HCT116 (cell line): ENCODE data around the gene ARL5A. TPM values are rescaled to one million over a fixed set of nuclear protein-coding genes. Genes with fewer than 3 reads are reported as not detected.

Source experiments
- ATAC-seq: fragments of 200-7000 bp; cut with Tn5 transposase; 2 replicates; pipeline ENCODE4 v1.9.1; 2020; ENCODE audit warnings: mild to moderate bottlenecking, moderate library complexity
- BruUV-seq: library from RNA; stranded (reverse); fragments of 400-500 nt; replicated peaks from 2 replicates; lab custom pipeline; 2021; lab: Mats Ljungman, UMichigan
- CTCF ChIA-PET: fragments of 300-600 bp; sonication (Branson Sonifier 250); formaldehyde crosslinking; loops from one replicate; lab custom pipeline; 2021; ENCODE audit warnings: antibody characterized with exemption; lab: Charles Lee
- POLR2A ChIA-PET: fragments of 300-600, 350-600 bp; sonication (Branson Sonifier 250); formaldehyde crosslinking; loops from one replicate; lab custom pipeline; 2021; ENCODE audit warnings: antibody characterized with exemption; lab: Charles Lee
- RAD21 ChIA-PET, 2 experiments: fragments of 300-600 bp; sonication (Branson Sonifier 250); formaldehyde crosslinking; loops; one replicate each; lab custom pipeline; 2023; ENCODE audit warnings: low total read pairs in 2 of 2; ENCODE audit not compliant: uncharacterized antibody in 2 of 2, unreplicated experiment in 2 of 2, low non-redundant PET in 1 of 2; lab: Charles Lee
- DNase-seq: peaks from one replicate; pipeline ENCODE4 v3.0.0-alpha.2; 2010; ENCODE audit warnings: low read depth, low spot score
- H2AFZ ChIP-seq: fragments of 200-600 bp; shearing (Covaris generic), sonication (generic); 2 replicates; pipeline ENCODE4 v1.6.1; 2017; ENCODE audit warnings: low read depth, mixed run types, mixed read lengths, antibody characterized with exemption, low read length; ENCODE audit not compliant: poor library complexity, severe bottlenecking
- H3K27ac ChIP-seq: 2 replicates; pipeline ENCODE4 v1.5.1; 2012; ENCODE audit warnings: low read depth, low read length
- H3K27me3 ChIP-seq: fragments of 200-600 bp; sonication (generic); 2 replicates; pipeline ENCODE4 v1.6.1; 2016; ENCODE audit warnings: mixed run types, low read length, mixed read lengths; ENCODE audit not compliant: insufficient read depth
- H3K36me3 ChIP-seq, 2 experiments: fragments of 200-500 bp in 1 of 2; fragments of 200-600 bp in 1 of 2; sonication (Bioruptor generic) in 1 of 2; sonication (generic) in 1 of 2; 2 replicates each; pipeline versions ENCODE4 v1.5.1 to v1.6.1; 2014 to 2016; ENCODE audit warnings: low read length in 2 of 2, inconsistent platforms in 1 of 2, mixed read lengths in 1 of 2, mixed run types in 1 of 2; ENCODE audit not compliant: insufficient read depth in 2 of 2, control insufficient read depth in 1 of 2
- H3K4me1 ChIP-seq, 2 experiments: fragments of 200-600 bp in 1 of 2; sonication (generic) in 1 of 2; 2 replicates each; pipeline versions ENCODE4 v1.5.1 to v1.6.1; 2012 to 2017; ENCODE audit warnings: low read length in 2 of 2, inconsistent platforms in 1 of 2, mild to moderate bottlenecking in 1 of 2, mixed read lengths in 1 of 2, mixed run types in 1 of 2, moderate library complexity in 1 of 2; ENCODE audit not compliant: insufficient read depth in 2 of 2, control insufficient read depth in 1 of 2
- H3K4me2 ChIP-seq: fragments of 200-600 bp; sonication (generic); 2 replicates; pipeline ENCODE4 v1.6.1; 2017; ENCODE audit warnings: mixed run types, low read length, mixed read lengths
- H3K4me3 ChIP-seq, 2 experiments: fragments of 200-600 bp in 1 of 2; sonication (generic) in 1 of 2; replicated peaks in 1 of 2; 2 replicates each; pipeline ENCODE4 v1.5.1; 2011 to 2016; ENCODE audit warnings: low read length in 2 of 2, control low read depth in 1 of 2, low read depth in 1 of 2, mild to moderate bottlenecking in 1 of 2, mixed read lengths in 1 of 2, mixed run types in 1 of 2
- H3K79me2 ChIP-seq: fragments of 200-600 bp; sonication (generic); 2 replicates; pipeline ENCODE4 v1.6.1; 2017; ENCODE audit warnings: mild to moderate bottlenecking, mixed run types, low read length, moderate library complexity, mixed read lengths; ENCODE audit not compliant: insufficient read depth
- H3K9ac ChIP-seq: fragments of 200-600 bp; sonication (generic); 2 replicates; pipeline ENCODE4 v1.6.1; 2016; ENCODE audit warnings: low read length, mixed read lengths
- H3K9me2 ChIP-seq: fragments of 200-600 bp; sonication (generic), shearing (Covaris generic); 2 replicates; pipeline ENCODE4 v1.6.1; 2017; ENCODE audit warnings: mixed run types, mild to moderate bottlenecking, moderate library complexity; ENCODE audit not compliant: insufficient read depth
- H3K9me3 ChIP-seq, 2 experiments: fragments of 200-500 bp in 1 of 2; fragments of 200-600 bp in 1 of 2; sonication (Bioruptor generic) in 1 of 2; sonication (generic) in 1 of 2; 2 replicates each; pipeline ENCODE4 v1.6.1; 2014 to 2017; ENCODE audit warnings: low read length in 2 of 2, mixed read lengths in 2 of 2, inconsistent platforms in 1 of 2, low read depth in 1 of 2, mild to moderate bottlenecking in 1 of 2, mixed run types in 1 of 2, moderate library complexity in 1 of 2; ENCODE audit not compliant: control insufficient read depth in 1 of 2, insufficient read depth in 1 of 2
- H4K20me1 ChIP-seq: fragments of 200-600 bp; sonication (generic), shearing (Covaris generic); 2 replicates; pipeline ENCODE4 v1.6.1; 2017; ENCODE audit warnings: mixed run types, mild to moderate bottlenecking, moderate library complexity; ENCODE audit not compliant: insufficient read depth
- CEBPB ChIP-seq: IDR thresholded peaks from 2 replicates; pipeline ENCODE4 v1.6.1; 2012; ENCODE audit warnings: low read depth
- EGR1 ChIP-seq: IDR thresholded peaks from 2 replicates; pipeline ENCODE4 v1.6.1; 2012; ENCODE audit warnings: low read depth
- ELF1 ChIP-seq: IDR thresholded peaks from 2 replicates; pipeline ENCODE4 v1.6.1; 2012; ENCODE audit warnings: low read depth, borderline replicate concordance
- JUND ChIP-seq: IDR thresholded peaks from 2 replicates; pipeline ENCODE4 v1.6.1; 2012
- POLR2A ChIP-seq: IDR thresholded peaks from 2 replicates; pipeline ENCODE4 v1.7.0; 2011; ENCODE audit warnings: borderline replicate concordance; ENCODE audit not compliant: insufficient read depth, insufficient read length; ENCODE audit errors: extremely low read depth
- SIN3A ChIP-seq: IDR thresholded peaks from 2 replicates; pipeline ENCODE4 v1.6.1; 2012; ENCODE audit warnings: low read depth
- SRF ChIP-seq: IDR thresholded peaks from 2 replicates; pipeline ENCODE4 v1.6.1; 2012; ENCODE audit warnings: low read depth
- intact Hi-C: fragments of 100-400 bp; cut with micrococcal nuclease; formaldehyde crosslinking; loops from 2 replicates; pipeline ENCODE4 v1.10.0; 2022
- total RNA-seq: library from RNA; stranded (reverse); gene quantifications from one replicate; pipeline ENCODE4 v1.2.1, GENCODE V29; 2021; ENCODE audit not compliant: unreplicated experiment
- TF ChIP-seq, protein P1 (sequence below): IDR thresholded peaks from 2 replicates; pipeline ENCODE4 v1.6.1; 2012
- TF ChIP-seq, protein P2 (sequence below), 3 experiments: fragments of 200-600 bp in 1 of 3; sonication (generic) in 1 of 3; IDR thresholded peaks in 2 of 3; conservative IDR thresholded peaks in 1 of 3; 2 replicates each; pipeline ENCODE4 v1.5.1; 2012 to 2017; ENCODE audit warnings: low read depth in 2 of 3, low read length in 2 of 3, antibody characterized with exemption in 1 of 3, borderline replicate concordance in 1 of 3, control low read depth in 1 of 3, mild to moderate bottlenecking in 1 of 3, mixed read lengths in 1 of 3, mixed run types in 1 of 3, moderate library complexity in 1 of 3; ENCODE audit not compliant: insufficient read depth in 1 of 3
- TF ChIP-seq, protein P3 (sequence below): IDR thresholded peaks from 2 replicates; pipeline ENCODE4 v1.6.1; 2011; ENCODE audit warnings: mild to moderate bottlenecking, low read length, moderate library complexity; ENCODE audit not compliant: insufficient replicate concordance; ENCODE audit errors: extremely low read depth
- TF ChIP-seq, protein P4 (sequence below): IDR thresholded peaks from 2 replicates; pipeline ENCODE4 v1.6.1; 2012; ENCODE audit warnings: low read depth

The ARL5A gene
- total RNA-seq, 1 experiment from 2014 or later = 74.4 TPM

DNA sequence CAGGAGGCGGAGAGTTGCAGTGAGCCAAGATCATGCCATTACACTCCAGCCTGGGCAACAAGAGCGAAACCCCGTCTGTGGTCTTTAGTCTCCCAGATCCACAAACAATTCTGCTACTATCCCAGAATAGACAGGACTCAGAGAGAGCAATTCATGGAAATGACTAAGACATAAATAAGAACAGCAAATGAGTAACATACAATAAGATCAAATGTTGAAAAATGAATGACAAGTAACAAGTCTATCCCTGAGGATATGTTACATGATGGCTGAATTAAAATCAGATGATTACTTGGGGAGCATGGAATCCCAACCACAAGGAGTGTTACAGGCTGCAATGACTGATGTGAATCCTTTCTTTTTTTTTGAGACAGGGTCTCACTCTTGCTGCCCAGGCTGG, 10.3 kb downstream of the ARL5A start:
- no peaks in the 10 kb centered on the region for H3K4me1 ChIP-seq
- H3K27me3 ChIP-seq = no peaks in the 10 kb centered on the region
- H4K20me1 ChIP-seq = 0 out of 2 replicates have a peak, but pooled peaks cover 9% of the 10 kb centered on the region
- no peak overlapping the region for H2AFZ ChIP-seq
- TF ChIP-seq, protein P1, sequence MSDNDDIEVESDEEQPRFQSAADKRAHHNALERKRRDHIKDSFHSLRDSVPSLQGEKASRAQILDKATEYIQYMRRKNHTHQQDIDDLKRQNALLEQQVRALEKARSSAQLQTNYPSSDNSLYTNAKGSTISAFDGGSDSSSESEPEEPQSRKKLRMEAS = no peak
- TF ChIP-seq SIN3A (no peak), CEBPB (no peak), JUND (no peak), ELF1 (no peak), POLR2A (no peak), SRF (no peak)
- TF ChIP-seq, protein P2, sequence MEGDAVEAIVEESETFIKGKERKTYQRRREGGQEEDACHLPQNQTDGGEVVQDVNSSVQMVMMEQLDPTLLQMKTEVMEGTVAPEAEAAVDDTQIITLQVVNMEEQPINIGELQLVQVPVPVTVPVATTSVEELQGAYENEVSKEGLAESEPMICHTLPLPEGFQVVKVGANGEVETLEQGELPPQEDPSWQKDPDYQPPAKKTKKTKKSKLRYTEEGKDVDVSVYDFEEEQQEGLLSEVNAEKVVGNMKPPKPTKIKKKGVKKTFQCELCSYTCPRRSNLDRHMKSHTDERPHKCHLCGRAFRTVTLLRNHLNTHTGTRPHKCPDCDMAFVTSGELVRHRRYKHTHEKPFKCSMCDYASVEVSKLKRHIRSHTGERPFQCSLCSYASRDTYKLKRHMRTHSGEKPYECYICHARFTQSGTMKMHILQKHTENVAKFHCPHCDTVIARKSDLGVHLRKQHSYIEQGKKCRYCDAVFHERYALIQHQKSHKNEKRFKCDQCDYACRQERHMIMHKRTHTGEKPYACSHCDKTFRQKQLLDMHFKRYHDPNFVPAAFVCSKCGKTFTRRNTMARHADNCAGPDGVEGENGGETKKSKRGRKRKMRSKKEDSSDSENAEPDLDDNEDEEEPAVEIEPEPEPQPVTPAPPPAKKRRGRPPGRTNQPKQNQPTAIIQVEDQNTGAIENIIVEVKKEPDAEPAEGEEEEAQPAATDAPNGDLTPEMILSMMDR (IDR thresholded peaks at IDR 0.05 in 2 of 3, conservative IDR thresholded peaks at IDR 0.05 in 1 of 3; ENCODE audit: borderline replicate concordance in 1 of 3, insufficient read depth in 1 of 3, low read depth in 2 of 3, low read length in 2 of 3) = no peak
- ChIA-PET CTCF (no interaction called here), RAD21 (no interaction called here), POLR2A (no interaction called here)
- ATAC-seq = no peak
- no peak overlapping the region for H3K27ac ChIP-seq
- no peaks in the 10 kb centered on the region for H3K9me3 ChIP-seq
- DNase-seq = no peak
- no TSS peak for BruUV-seq
- no peak overlapping the region for H3K9ac ChIP-seq
- no peak overlapping the region for H3K4me2 ChIP-seq
- no peak overlapping the region for H3K4me3 ChIP-seq
- H3K9me2 ChIP-seq = no peaks in the 10 kb centered on the region
- H3K79me2 ChIP-seq = peaks cover 81% of the 10 kb centered on the region
- intact Hi-C loops = no loop called here
- H3K36me3 ChIP-seq = peaks cover 6 to 8% of the 10 kb centered on the region in 2 experiments; a peak in 2 of 4 replicates

DNA sequence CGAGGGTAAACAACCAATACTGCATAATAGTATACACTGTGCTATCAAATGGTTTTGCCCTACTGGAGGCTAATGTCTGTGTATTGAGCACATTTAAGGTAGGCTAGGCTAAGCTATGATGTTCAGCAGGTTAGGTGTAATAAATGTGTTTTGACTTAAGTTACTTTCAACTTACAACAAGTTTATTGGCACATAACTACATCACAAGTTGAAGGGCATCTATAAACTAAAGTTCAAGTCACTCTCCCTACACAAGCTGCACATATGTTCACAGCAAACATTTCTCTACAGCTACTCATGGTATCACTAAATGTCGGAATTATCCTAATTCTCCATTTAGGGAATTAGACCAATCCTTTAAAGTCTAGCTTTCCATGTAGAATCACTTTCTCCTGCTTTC, 11.4 kb downstream of the ARL5A start:
- Histone ChIP-seq H3K79me2 (peaks cover 77% of the 10 kb centered on the region), H3K9ac (no peak overlapping the region), H3K36me3 (peaks cover 6 to 17% of the 10 kb centered on the region in 2 experiments; a peak in 2 of 4 replicates), H4K20me1 (0 out of 2 replicates have a peak, but pooled peaks cover 4% of the 10 kb centered on the region), H3K9me3 (no peaks in the 10 kb centered on the region), H3K27me3 (no peaks in the 10 kb centered on the region), H3K27ac (no peak overlapping the region), H3K9me2 (no peaks in the 10 kb centered on the region), H3K4me1 (no peaks in the 10 kb centered on the region), H2AFZ (no peak overlapping the region), H3K4me2 (no peak overlapping the region), H3K4me3 (no peak overlapping the region)
- CTCF ChIA-PET = no interaction called here
- BruUV-seq = no TSS peak
- POLR2A ChIA-PET = interaction anchor here (1.1 kb wide), 1 partner anchor 11 kb away, joined by 4 read pairs; the partner anchor contains the start of gene ARL5A
- RAD21 ChIA-PET = no interaction called here
- DNase-seq = no peak
- intact Hi-C loops = no loop called here
- no peak for ATAC-seq
- TF ChIP-seq, protein P3, sequence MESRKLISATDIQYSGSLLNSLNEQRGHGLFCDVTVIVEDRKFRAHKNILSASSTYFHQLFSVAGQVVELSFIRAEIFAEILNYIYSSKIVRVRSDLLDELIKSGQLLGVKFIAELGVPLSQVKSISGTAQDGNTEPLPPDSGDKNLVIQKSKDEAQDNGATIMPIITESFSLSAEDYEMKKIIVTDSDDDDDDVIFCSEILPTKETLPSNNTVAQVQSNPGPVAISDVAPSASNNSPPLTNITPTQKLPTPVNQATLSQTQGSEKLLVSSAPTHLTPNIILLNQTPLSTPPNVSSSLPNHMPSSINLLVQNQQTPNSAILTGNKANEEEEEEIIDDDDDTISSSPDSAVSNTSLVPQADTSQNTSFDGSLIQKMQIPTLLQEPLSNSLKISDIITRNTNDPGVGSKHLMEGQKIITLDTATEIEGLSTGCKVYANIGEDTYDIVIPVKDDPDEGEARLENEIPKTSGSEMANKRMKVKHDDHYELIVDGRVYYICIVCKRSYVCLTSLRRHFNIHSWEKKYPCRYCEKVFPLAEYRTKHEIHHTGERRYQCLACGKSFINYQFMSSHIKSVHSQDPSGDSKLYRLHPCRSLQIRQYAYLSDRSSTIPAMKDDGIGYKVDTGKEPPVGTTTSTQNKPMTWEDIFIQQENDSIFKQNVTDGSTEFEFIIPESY = no peak
- TF ChIP-seq, protein P4, sequence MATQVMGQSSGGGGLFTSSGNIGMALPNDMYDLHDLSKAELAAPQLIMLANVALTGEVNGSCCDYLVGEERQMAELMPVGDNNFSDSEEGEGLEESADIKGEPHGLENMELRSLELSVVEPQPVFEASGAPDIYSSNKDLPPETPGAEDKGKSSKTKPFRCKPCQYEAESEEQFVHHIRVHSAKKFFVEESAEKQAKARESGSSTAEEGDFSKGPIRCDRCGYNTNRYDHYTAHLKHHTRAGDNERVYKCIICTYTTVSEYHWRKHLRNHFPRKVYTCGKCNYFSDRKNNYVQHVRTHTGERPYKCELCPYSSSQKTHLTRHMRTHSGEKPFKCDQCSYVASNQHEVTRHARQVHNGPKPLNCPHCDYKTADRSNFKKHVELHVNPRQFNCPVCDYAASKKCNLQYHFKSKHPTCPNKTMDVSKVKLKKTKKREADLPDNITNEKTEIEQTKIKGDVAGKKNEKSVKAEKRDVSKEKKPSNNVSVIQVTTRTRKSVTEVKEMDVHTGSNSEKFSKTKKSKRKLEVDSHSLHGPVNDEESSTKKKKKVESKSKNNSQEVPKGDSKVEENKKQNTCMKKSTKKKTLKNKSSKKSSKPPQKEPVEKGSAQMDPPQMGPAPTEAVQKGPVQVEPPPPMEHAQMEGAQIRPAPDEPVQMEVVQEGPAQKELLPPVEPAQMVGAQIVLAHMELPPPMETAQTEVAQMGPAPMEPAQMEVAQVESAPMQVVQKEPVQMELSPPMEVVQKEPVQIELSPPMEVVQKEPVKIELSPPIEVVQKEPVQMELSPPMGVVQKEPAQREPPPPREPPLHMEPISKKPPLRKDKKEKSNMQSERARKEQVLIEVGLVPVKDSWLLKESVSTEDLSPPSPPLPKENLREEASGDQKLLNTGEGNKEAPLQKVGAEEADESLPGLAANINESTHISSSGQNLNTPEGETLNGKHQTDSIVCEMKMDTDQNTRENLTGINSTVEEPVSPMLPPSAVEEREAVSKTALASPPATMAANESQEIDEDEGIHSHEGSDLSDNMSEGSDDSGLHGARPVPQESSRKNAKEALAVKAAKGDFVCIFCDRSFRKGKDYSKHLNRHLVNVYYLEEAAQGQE = no peak
- TF ChIP-seq EGR1 = no peak
